ENCODE data around the gene GLRX3.

GLRX3 gene

DNA sequence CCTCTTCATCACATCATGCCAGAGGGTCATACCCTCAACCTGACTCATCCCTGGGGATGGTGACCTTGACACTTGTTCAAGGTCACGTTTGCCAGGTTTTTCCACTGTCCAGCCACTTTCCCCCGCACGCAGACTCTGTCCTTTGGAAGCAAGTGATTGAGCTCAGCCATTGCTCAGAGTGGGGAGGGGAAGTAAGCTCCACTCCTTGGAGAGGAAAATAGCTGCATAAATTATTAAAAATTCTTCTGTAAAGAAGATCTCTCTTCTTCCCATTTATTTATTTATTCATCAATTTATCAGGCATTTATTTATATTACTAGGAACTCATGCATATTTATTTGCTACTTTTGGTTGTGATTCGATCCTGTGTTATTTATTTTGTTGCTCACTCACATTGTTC is 88.0 kb downstream of the GLRX3 start:
- H3K27me3 ChIP-seq (ENCODE audit: control insufficient read depth in 1 of 2, insufficient read depth in 1 of 2, low read length in 2 of 2): no peaks in the 10 kb centered on the region
- no peak overlapping the region for H3K18ac ChIP-seq (ENCODE audit: low read depth in 1 of 2, low read length in 2 of 2)
- H3K9me3 ChIP-seq (ENCODE audit: control insufficient read depth, low read length): peaks cover 14% of the 10 kb centered on the region
- no peak overlapping the region for H4K8ac ChIP-seq (ENCODE audit: low read length)
- H3K4me1 ChIP-seq (ENCODE audit: control insufficient read depth, insufficient read depth, low read depth, low read length): no peaks in the 10 kb centered on the region
- no peak overlapping the region for H2BK15ac ChIP-seq (ENCODE audit: low read depth, poor library complexity, severe bottlenecking)
- H3K14ac ChIP-seq (ENCODE audit: low read length in 2 of 2): no peak overlapping the region
- H2AFZ ChIP-seq (ENCODE audit: low read depth, low read length): no peak overlapping the region
- H3K79me1 ChIP-seq (replicated peaks; ENCODE audit: low read length, poor library complexity, severe bottlenecking): no peaks in the 10 kb centered on the region
- 67% methylated on average over 4 of the region's 4 CpGs for WGBS
- H2BK5ac ChIP-seq (ENCODE audit: low read depth, low read length, poor library complexity, severe bottlenecking): no peak overlapping the region
- no peak overlapping the region for H2BK120ac ChIP-seq (ENCODE audit: low read depth, low read length)
- peaks cover 0 to 4% of the 10 kb centered on the region in 2 experiments for H3K36me3 ChIP-seq (ENCODE audit: control insufficient read depth in 1 of 2, insufficient read depth in 2 of 2, low read depth in 1 of 2, low read length in 2 of 2)
- no peak overlapping the region for H3K4ac ChIP-seq (ENCODE audit: low read depth in 1 of 2, low read length in 2 of 2)
- H4K91ac ChIP-seq (ENCODE audit: low read length): no peak overlapping the region
- H2BK12ac ChIP-seq (ENCODE audit: low read length in 2 of 2): no peak overlapping the region
- no peak overlapping the region for H3K4me3 ChIP-seq (ENCODE audit: insufficient read depth in 1 of 2, low read depth in 1 of 2, low read length in 2 of 2)
- H3K9ac ChIP-seq (ENCODE audit: low read length): no peak overlapping the region
- no peak overlapping the region for H2AK5ac ChIP-seq (ENCODE audit: low read length, severe bottlenecking)
- H3K23ac ChIP-seq (ENCODE audit: low read length in 2 of 2): no peak overlapping the region
- no peak for DNase-seq
- no peak overlapping the region for H3K4me2 ChIP-seq (ENCODE audit: low read length, poor library complexity, severe bottlenecking)
- H3K27ac ChIP-seq (ENCODE audit: low read length, poor library complexity, severe bottlenecking): no peak overlapping the region

DNA sequence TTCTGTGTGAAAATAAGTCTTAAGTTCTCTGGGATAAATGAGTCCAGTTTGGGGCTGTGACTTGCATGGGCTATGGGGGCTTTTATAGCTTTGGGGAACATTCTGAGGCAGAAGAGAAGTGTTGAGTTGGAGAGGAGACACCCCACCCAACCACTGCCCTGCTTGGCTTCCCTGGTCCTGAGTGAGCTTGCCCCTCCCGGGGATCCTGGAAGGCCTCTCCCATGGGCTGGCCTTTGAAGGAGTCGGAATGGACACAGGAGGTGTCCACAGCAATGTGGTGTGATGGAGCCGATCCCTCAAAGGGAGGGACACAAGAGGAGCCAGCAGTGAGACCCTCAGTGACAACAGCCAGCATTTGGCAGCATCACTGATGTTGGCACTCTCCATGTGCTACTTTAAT is 89.8 kb downstream of the GLRX3 start:
- H3K79me1 ChIP-seq (replicated peaks; ENCODE audit: low read length, poor library complexity, severe bottlenecking): no peaks in the 10 kb centered on the region
- no peak overlapping the region for H2AK5ac ChIP-seq (ENCODE audit: low read length, severe bottlenecking)
- H3K27me3 ChIP-seq (ENCODE audit: control insufficient read depth in 1 of 2, insufficient read depth in 1 of 2, low read length in 2 of 2): no peaks in the 10 kb centered on the region
- no peak overlapping the region for H2BK5ac ChIP-seq (ENCODE audit: low read depth, low read length, poor library complexity, severe bottlenecking)
- peaks cover 14% of the 10 kb centered on the region for H3K9me3 ChIP-seq (ENCODE audit: control insufficient read depth, low read length)
- H3K4me3 ChIP-seq (ENCODE audit: insufficient read depth in 1 of 2, low read depth in 1 of 2, low read length in 2 of 2): no peak overlapping the region
- no peak overlapping the region for H2BK12ac ChIP-seq (ENCODE audit: low read length in 2 of 2)
- 68% methylated on average over 3 of the region's 3 CpGs for WGBS
- no peak overlapping the region for H3K4me2 ChIP-seq (ENCODE audit: low read length, poor library complexity, severe bottlenecking)
- H2BK120ac ChIP-seq (ENCODE audit: low read depth, low read length): no peak overlapping the region
- H3K9ac ChIP-seq (ENCODE audit: low read length): no peak overlapping the region
- H3K14ac ChIP-seq (ENCODE audit: low read length in 2 of 2): no peak overlapping the region
- DNase-seq: no peak
- H4K8ac ChIP-seq (ENCODE audit: low read length): no peak overlapping the region
- H3K27ac ChIP-seq (ENCODE audit: low read length, poor library complexity, severe bottlenecking): no peak overlapping the region
- no peak overlapping the region for H3K4ac ChIP-seq (ENCODE audit: low read depth in 1 of 2, low read length in 2 of 2)
- no peak overlapping the region for H3K23ac ChIP-seq (ENCODE audit: low read length in 2 of 2)
- H2AFZ ChIP-seq (ENCODE audit: low read depth, low read length): no peak overlapping the region
- no peak overlapping the region for H3K18ac ChIP-seq (ENCODE audit: low read depth in 1 of 2, low read length in 2 of 2)
- no peaks in the 10 kb centered on the region for H3K4me1 ChIP-seq (ENCODE audit: control insufficient read depth, insufficient read depth, low read depth, low read length)
- H2BK15ac ChIP-seq (ENCODE audit: low read depth, poor library complexity, severe bottlenecking): no peak overlapping the region
- peaks cover 0 to under 1% of the 10 kb centered on the region in 2 experiments for H3K36me3 ChIP-seq (ENCODE audit: control insufficient read depth in 1 of 2, insufficient read depth in 2 of 2, low read depth in 1 of 2, low read length in 2 of 2)
- H4K91ac ChIP-seq (ENCODE audit: low read length): no peak overlapping the region

DNA sequence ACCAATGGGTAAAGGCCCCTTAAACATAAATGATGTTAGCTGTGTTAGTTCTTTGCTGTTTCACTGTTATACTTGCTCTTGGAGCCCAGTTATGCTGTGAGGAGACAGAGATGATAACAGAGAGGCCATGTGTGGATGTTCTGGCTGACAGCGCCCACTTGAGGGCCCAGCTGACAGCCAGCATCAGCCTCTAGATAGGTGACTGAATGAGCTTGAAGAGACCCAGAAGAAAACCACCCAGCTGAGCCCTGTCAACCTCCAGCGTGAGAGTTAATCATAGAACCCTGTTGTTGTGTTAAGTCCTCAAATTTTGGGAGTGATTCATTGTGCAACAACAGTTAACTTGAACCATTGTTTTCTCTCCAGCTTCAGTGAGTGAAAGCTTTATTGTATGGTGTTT is 91.7 kb downstream of the GLRX3 start:
- Histone ChIP-seq H3K79me1 (replicated peaks; ENCODE audit: low read length, poor library complexity, severe bottlenecking) (no peaks in the 10 kb centered on the region), H2BK5ac (ENCODE audit: low read depth, low read length, poor library complexity, severe bottlenecking) (no peak overlapping the region), H3K4me2 (ENCODE audit: low read length, poor library complexity, severe bottlenecking) (no peak overlapping the region), H3K4me1 (ENCODE audit: control insufficient read depth, insufficient read depth, low read depth, low read length) (no peaks in the 10 kb centered on the region), H3K4ac (ENCODE audit: low read depth in 1 of 2, low read length in 2 of 2) (no peak overlapping the region), H3K27ac (ENCODE audit: low read length, poor library complexity, severe bottlenecking) (no peak overlapping the region), H2BK12ac (ENCODE audit: low read length in 2 of 2) (no peak overlapping the region), H2AK5ac (ENCODE audit: low read length, severe bottlenecking) (no peak overlapping the region), H3K14ac (ENCODE audit: low read length in 2 of 2) (no peak overlapping the region), H4K8ac (ENCODE audit: low read length) (no peak overlapping the region), H3K18ac (ENCODE audit: low read depth in 1 of 2, low read length in 2 of 2) (no peak overlapping the region), H3K4me3 (ENCODE audit: insufficient read depth in 1 of 2, low read depth in 1 of 2, low read length in 2 of 2) (no peak overlapping the region), H2BK15ac (ENCODE audit: low read depth, poor library complexity, severe bottlenecking) (no peak overlapping the region), H2BK120ac (ENCODE audit: low read depth, low read length) (no peak overlapping the region), H2AFZ (ENCODE audit: low read depth, low read length) (no peak overlapping the region), H3K9me3 (ENCODE audit: control insufficient read depth, low read length) (peaks cover 14% of the 10 kb centered on the region), H3K9ac (ENCODE audit: low read length) (no peak overlapping the region), H3K36me3 (ENCODE audit: control insufficient read depth in 1 of 2, insufficient read depth in 2 of 2, low read depth in 1 of 2, low read length in 2 of 2) (no peaks in the 10 kb centered on the region), H4K91ac (ENCODE audit: low read length) (no peak overlapping the region), H3K23ac (ENCODE audit: low read length in 2 of 2) (no peak overlapping the region), H3K27me3 (ENCODE audit: control insufficient read depth in 1 of 2, insufficient read depth in 1 of 2, low read length in 2 of 2) (no peaks in the 10 kb centered on the region)
- DNase-seq: no peak
- WGBS: 72% methylated on average over 2 of the region's 2 CpGs
